H1 (cell line): ENCODE measurements around the gene PLLP.

Experiments used
- CREB1 ChIP-seq: IDR thresholded peaks from 2 replicates; pipeline ENCODE4 v1.6.1; 2012; ENCODE audit warnings: inconsistent platforms
- EZH2 ChIP-seq: fragments of 200-600 bp; sonication (generic); IDR thresholded peaks from 2 replicates; pipeline ENCODE4 v1.7.1; 2012; ENCODE audit warnings: low read depth, mild to moderate bottlenecking, moderate library complexity, low read length, inconsistent platforms; ENCODE audit not compliant: severe bottlenecking
- GABPA ChIP-seq: IDR thresholded peaks from 2 replicates; pipeline ENCODE4 v1.6.1; 2011; ENCODE audit warnings: mild to moderate bottlenecking, low read length, moderate library complexity, borderline replicate concordance; ENCODE audit not compliant: insufficient read depth
- TF ChIP-seq, protein P1 (sequence below), 3 experiments: IDR thresholded peaks; 1 replicate in 2 of 3; 2 replicates in 1 of 3; pipeline versions ENCODE4 v1.5.1 to v1.6.1; 2011; ENCODE audit warnings: low read length in 3 of 3, mild to moderate bottlenecking in 3 of 3, inconsistent platforms in 2 of 3, low read depth in 1 of 3, moderate library complexity in 1 of 3; ENCODE audit not compliant: insufficient read depth in 1 of 3; ENCODE audit errors: control extremely low read depth in 1 of 3

DNA sequence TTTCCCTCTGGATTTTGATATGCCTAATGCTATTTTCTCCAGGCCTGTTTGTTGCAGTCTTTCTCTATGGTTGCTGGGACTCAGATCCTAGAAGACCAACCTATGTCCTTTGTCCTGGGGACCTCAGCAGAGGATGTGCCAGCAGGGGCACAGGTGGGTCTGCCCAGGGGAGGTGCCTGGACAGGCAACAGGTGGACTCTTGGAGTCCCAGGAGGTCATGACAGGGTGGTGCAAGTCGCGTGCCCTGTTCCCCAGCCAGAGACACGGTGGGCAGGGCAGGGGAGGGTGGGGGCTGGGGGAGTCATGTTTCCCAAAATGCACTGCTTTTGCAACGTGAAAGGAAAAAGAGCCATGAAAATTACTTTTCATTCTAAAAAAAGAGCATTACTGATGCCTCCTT, 26.3 kb upstream of the PLLP start:
- TF ChIP-seq CREB1 (no peak), EZH2 (no peak), GABPA (no peak)
- TF ChIP-seq, protein P1, sequence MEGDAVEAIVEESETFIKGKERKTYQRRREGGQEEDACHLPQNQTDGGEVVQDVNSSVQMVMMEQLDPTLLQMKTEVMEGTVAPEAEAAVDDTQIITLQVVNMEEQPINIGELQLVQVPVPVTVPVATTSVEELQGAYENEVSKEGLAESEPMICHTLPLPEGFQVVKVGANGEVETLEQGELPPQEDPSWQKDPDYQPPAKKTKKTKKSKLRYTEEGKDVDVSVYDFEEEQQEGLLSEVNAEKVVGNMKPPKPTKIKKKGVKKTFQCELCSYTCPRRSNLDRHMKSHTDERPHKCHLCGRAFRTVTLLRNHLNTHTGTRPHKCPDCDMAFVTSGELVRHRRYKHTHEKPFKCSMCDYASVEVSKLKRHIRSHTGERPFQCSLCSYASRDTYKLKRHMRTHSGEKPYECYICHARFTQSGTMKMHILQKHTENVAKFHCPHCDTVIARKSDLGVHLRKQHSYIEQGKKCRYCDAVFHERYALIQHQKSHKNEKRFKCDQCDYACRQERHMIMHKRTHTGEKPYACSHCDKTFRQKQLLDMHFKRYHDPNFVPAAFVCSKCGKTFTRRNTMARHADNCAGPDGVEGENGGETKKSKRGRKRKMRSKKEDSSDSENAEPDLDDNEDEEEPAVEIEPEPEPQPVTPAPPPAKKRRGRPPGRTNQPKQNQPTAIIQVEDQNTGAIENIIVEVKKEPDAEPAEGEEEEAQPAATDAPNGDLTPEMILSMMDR (IDR thresholded peaks at IDR 0.05; ENCODE audit: control extremely low read depth in 1 of 3, insufficient read depth in 1 of 3, low read depth in 1 of 3, low read length in 3 of 3), result no peak
